ENCODE data around the gene MYMX.

DNA sequence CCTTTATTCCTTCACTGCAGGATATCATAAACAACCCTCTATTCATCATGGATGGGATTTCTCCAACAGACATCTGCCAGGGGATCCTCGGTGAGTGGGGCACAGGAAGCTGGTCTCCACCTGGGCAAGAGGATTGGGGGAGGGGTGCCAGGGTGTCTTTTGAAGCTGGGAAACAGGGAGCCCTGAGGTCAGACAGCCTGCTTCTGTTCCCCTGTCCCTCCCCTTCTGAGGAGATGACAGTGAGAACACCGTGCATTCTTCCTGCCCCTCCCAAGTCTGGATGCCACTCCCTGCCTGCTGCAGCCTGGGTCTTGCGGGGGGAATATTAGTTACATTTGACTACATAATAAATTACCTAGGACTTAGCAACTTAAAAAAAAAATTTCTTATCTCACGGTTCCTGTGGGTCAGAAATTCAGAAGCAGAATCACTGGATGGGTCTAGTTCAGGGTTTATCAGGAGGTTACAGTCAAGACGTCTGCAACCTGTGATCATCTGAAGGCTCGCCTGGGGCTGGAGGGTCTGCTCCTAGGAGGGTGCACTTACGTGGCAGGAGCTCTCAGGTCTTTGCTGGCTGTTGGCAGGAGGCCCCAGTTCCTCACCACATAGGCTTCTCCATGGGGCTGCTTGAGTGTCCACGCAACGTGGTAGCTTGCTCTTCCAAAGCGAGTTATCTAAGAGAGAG is 46.7 kb upstream of the MYMX start:
- no peak for TF ChIP-seq EZH2 (IDR thresholded peaks at IDR 0.05; ENCODE audit: low read length, unreplicated experiment)
- TF ChIP-seq, protein P1, sequence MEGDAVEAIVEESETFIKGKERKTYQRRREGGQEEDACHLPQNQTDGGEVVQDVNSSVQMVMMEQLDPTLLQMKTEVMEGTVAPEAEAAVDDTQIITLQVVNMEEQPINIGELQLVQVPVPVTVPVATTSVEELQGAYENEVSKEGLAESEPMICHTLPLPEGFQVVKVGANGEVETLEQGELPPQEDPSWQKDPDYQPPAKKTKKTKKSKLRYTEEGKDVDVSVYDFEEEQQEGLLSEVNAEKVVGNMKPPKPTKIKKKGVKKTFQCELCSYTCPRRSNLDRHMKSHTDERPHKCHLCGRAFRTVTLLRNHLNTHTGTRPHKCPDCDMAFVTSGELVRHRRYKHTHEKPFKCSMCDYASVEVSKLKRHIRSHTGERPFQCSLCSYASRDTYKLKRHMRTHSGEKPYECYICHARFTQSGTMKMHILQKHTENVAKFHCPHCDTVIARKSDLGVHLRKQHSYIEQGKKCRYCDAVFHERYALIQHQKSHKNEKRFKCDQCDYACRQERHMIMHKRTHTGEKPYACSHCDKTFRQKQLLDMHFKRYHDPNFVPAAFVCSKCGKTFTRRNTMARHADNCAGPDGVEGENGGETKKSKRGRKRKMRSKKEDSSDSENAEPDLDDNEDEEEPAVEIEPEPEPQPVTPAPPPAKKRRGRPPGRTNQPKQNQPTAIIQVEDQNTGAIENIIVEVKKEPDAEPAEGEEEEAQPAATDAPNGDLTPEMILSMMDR (conservative IDR thresholded peaks at IDR 0.05; ENCODE audit: low read depth, low read length), result no peak

Measured in PC-3 (cell line).